H1 (cell line): ENCODE data around the gene SCN7A. TPM values are rescaled to one million over a fixed set of nuclear protein-coding genes. Genes with fewer than 3 reads are reported as not detected.

ENCODE experiments used
- CREB1 ChIP-seq: IDR thresholded peaks from 2 replicates; pipeline ENCODE4 v1.6.1; 2012; ENCODE audit warnings: inconsistent platforms
- SAP30 ChIP-seq: fragments of 300-600 bp; sonication (generic); IDR thresholded peaks from 2 replicates; pipeline ENCODE4 v1.7.1; 2012; ENCODE audit warnings: low read length, moderate library complexity, mild to moderate bottlenecking, inconsistent platforms; ENCODE audit not compliant: insufficient read depth, insufficient replicate concordance
- polyA plus RNA-seq, 7 experiments: library from polyadenylated mRNA; depleted of rRNA in 3 of 7; stranded (reverse) in 5 of 7; unstranded in 2 of 7; fragments of >200 nt in 5 of 7; fragments of 200-250 nt in 2 of 7; gene quantifications; 1 replicate in 5 of 7; 2 replicates in 1 of 7; 4 replicates in 1 of 7; pipeline versions ENCODE4 v1.2.1 to v1.2.3, GENCODE V29; 2011 to 2013; ENCODE audit warnings: missing spikeins in 2 of 7, mixed read lengths in 2 of 7
- total RNA-seq: library from RNA; stranded (reverse); fragmentation: NEBNext Ultra II Directional; extraction: Animal tissue kit (Norgen Biotek cat#: 25700); gene quantifications from 2 replicates; pipeline ENCODE4 v1.2.1, GENCODE V29; 2021

Gene SCN7A
- total and polyA plus RNA-seq, 2 of the 8 experiments (the other 6 are each of a cell fraction or from before 2014, with no cell fraction given) = 0.09 to 0.19 TPM

GRCh38 chr2:166373539-166373938 is 120.5 kb downstream of the SCN7A start (continued):
- TF ChIP-seq CREB1 (no peak), SAP30 (no peak)
